Measurements from ENCODE around the gene CXXC1.

- no peak for TF ChIP-seq SUZ12 (IDR thresholded peaks at IDR 0.05; ENCODE audit: extremely low read depth, insufficient read depth, insufficient read length)
- TF ChIP-seq ZNF274 (IDR thresholded peaks at IDR 0.05; ENCODE audit: low read depth, low read length) = no peak
Measured at GRCh38 chr18:50331691-50332090, 44.2 kb upstream of the CXXC1 start.

Data from NT2/D1 (cell line).